HK-2 (cell line): ENCODE data around the gene UBL7.
"Not testable (repeated sequence)": the region's sequence is repeated elsewhere in the genome, so short reads cannot be mapped to it uniquely, and the experiment has no call there.

ENCODE experiments used
- DNase-seq: peaks from one replicate; pipeline ENCODE4 v3.0.0-alpha.2; 2018; ENCODE audit not compliant: unreplicated experiment

The UBL7 gene

GRCh38 chr15:74460871-74461846 lies at the start of gene UBL7:
Gene UBL7, minus strand, starts transcription at chr15:74461160. Its CDS starts 2,293 bp downstream, at chr15:74458867.
- peak; percentile 95 for DNase-seq

GRCh38 chr15:74506515-74506840 lies 45.5 kb upstream of the UBL7 start:
- DNase-seq, result no peak

GRCh38 chr15:74505837-74506514 lies 45.0 kb upstream of the UBL7 start:
- no peak for DNase-seq

GRCh38 chr15:74504836-74505235 lies 43.9 kb upstream of the UBL7 start:
- DNase-seq, result no peak

GRCh38 chr15:74504418-74504817 lies 43.5 kb upstream of the UBL7 start:
- no peak for DNase-seq

- no peak for DNase-seq
Observed at GRCh38 chr15:74502301-74502700, 41.3 kb upstream of the UBL7 start.

GRCh38 chr15:74500401-74500800 lies 39.4 kb upstream of the UBL7 start:
- no peak for DNase-seq

- no peak for DNase-seq
Observed at GRCh38 chr15:74499366-74499765, 38.4 kb upstream of the UBL7 start.

GRCh38 chr15:74497584-74497983 lies 36.6 kb upstream of the UBL7 start:
- no peak for DNase-seq

- no peak for DNase-seq
Observed at GRCh38 chr15:74496648-74497047, 35.7 kb upstream of the UBL7 start.

- DNase-seq, result no peak
Observed at GRCh38 chr15:74490339-74490689, 29.4 kb upstream of the UBL7 start.

- DNase-seq, result peak; percentile 13
Observed at GRCh38 chr15:74489518-74490338, 28.8 kb upstream of the UBL7 start.

GRCh38 chr15:74488776-74489175 lies 27.8 kb upstream of the UBL7 start:
- DNase-seq, result no peak

- DNase-seq, result no peak
Observed at GRCh38 chr15:74482661-74483060, 21.7 kb upstream of the UBL7 start.

- DNase-seq, result not testable (repeated sequence)
Observed at GRCh38 chr15:74480364-74480763, 19.4 kb upstream of the UBL7 start.

- DNase-seq, result not testable (repeated sequence)
Observed at GRCh38 chr15:74471621-74472020, 10.7 kb upstream of the UBL7 start.

- no peak for DNase-seq
Observed at GRCh38 chr15:74470631-74471395, 9.9 kb upstream of the UBL7 start.

- DNase-seq, result no peak
Observed at GRCh38 chr15:74468341-74469032, 7.5 kb upstream of the UBL7 start.

- no peak for DNase-seq
Observed at GRCh38 chr15:74466570-74466969, 5.6 kb upstream of the UBL7 start.

GRCh38 chr15:74464897-74465296 lies 3.9 kb upstream of the UBL7 start:
- no peak for DNase-seq

GRCh38 chr15:74464216-74464615 lies 3.3 kb upstream of the UBL7 start:
- no peak for DNase-seq
